GM21423 (cell line): Measurements from ENCODE around the gene ADPRS.

ENCODE experiments used
- ATAC-seq: cut with Tn5 transposase; IDR thresholded peaks from one replicate; pipeline ENCODE4 v1.9.1; 2021; ENCODE audit warnings: mild to moderate bottlenecking, moderate library complexity; ENCODE audit not compliant: unreplicated experiment

Gene ADPRS

GRCh38 chr1:36107394-36107793, 18.7 kb downstream of the ADPRS start:
- ATAC-seq: no peak

DNA sequence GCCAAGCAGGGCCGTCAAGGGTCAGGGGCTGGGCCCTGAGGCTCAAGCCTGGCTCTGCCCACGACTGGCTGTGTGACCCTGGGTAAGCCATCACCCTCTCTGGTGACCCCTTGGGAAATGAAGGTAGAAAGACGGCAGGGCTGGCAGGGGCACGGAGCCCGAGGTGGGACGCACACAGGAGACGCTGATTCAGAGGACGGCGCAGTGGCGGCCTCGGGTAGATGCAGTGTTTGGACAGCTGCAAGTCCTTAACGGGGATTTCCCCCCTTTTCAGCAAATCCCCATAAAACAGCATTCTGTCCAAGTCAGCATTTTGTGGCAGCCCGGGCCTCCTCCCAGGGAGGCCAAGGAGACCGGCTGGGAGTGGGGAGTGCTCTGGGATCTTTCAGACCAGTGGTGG, 19.6 kb downstream of the ADPRS start:
- ATAC-seq: no peak

DNA sequence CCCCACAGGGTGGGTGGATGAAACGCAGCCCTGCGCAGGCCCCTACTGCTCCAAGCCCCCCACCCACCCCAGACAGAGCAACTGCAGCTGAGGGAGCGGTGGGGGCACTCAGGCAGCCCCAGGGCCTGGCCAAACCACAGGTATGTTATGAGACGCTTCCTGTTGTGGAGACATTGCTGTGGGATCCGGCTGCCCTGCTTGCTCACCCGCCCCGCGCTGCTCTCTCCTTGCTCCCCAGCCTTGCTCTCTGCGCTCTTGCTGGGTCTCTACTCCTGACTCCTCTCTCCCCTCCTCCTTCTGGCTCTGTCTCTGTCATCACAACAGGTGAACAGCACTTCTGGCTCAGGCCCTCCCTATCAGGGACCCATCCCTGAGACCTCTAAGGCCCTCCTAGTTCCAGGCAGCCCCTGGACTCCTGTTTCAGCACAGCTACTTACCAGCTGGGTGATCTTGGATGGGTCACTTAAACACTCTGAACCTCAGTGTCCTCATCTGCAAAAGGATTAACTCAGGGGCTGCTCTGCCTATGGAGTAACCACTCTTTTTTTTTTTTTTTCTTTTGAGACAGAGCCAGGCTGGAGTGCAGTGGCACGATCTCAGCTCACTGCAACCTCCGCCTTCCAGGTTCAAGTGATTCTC, 20.5 kb downstream of the ADPRS start:
- no peak for ATAC-seq

GRCh38 chr1:36111151-36111550, 22.5 kb downstream of the ADPRS start:
- no peak for ATAC-seq

GRCh38 chr1:36112823-36113222, 24.1 kb downstream of the ADPRS start:
- ATAC-seq: no peak

DNA sequence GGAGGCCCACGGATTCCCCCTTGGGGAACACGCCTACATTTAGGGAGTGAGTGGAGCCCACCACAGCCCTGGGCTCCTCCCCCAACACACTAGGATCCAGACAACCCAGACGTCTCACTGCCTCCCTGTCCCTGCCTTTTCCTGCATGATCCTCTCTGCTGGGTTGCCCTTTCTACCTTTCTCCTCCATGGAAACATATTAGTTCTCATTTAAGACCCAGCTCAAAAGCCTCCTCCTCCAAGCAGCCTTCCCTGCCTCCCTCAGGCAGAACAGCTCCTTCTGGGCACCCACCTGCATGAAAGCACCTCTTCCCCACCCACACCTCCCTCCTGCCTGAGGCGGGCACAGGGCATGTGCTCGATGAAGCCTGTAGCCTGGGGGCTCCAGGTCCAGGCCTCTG, 25.7 kb downstream of the ADPRS start:
- no peak for ATAC-seq

DNA sequence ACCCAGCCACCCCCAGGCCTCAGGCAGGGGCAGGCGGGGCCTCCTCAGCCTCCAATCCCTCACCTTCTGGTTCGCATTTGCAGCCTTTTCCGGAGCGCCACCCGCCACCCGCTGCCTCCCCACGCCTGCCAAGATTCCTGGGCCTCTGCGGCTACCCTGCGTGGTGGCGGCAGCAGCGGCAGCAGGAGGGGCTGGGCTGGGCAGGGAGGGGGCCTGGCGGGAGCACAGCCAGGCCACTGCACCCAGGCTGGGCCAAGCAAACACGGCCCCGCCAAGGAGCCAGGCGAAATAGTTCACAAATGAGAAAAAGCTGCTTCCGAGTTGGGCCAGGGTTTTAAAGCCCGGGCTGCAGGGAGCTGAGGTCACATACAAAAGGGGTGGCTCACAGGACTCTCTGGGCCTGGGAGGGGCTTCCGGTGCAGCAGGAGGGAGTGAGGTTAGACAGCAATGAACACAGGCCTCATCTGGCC, 26.5 kb downstream of the ADPRS start:
- ATAC-seq: no peak

DNA sequence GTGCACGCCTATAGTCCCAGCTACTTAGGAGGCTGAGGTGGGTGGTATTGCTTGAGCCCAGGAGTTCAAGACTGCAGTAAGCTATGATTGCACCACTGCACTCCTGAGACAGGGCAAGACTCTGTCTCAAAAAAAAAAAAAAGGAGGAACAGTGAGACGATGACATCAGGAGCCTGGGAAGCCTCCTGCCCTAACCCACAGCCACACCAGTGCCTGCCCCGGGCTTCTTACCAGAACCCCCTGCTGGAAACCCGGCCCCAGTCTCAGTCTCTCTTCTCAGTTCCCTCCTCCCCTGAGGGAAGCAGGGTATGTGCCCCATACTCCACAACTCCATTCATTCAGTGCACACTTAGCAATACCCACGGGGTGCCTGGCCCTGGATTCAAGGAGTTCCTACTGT, 27.2 kb downstream of the ADPRS start:
- no peak for ATAC-seq

DNA sequence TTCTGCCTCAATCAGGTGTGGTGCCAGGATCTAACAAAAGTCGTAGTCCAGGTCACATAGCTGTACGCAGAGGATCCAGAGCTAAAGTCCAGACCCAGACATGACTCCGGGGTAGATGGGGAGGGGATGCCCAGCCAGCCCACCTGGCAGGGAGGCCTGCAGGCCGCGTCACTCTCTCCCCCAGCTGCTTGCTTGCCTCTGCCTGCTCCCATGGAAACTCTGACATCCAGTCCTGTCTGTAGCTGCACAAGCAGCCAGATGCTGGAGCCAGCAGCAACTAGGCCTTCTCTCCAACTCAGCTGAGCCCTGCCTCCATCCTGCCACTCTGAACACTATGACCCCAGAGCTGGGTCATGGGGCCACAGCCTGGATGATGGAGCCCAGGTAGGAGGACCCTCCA, 28.2 kb downstream of the ADPRS start:
- ATAC-seq: no peak

- no peak for ATAC-seq
Observed at GRCh38 chr1:36118447-36119204, 29.9 kb downstream of the ADPRS start.

- ATAC-seq: no peak
Observed at GRCh38 chr1:36119456-36119855, 30.8 kb downstream of the ADPRS start.

GRCh38 chr1:36122062-36123030, 33.7 kb downstream of the ADPRS start:
- ATAC-seq: no peak

DNA sequence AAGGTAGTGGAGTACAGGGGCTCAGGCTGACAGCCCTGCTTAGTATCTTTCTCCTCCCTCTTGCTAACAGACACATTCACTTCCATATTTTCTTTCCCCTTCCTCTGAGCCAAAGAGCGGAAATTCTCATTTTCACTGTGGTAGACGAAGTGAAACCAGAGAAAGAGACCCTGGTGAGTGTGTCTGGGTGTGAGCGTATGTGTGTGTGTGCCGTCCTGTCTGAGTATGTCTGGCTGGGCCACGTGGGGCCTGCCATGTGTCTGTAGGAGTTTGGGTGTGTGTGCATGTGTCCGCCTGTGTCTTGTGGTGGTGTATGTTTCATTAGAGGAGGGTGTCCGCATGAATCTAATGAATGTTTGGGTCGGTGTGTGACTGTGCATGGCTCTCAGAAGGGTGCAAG, 34.7 kb downstream of the ADPRS start:
- ATAC-seq: no peak

- ATAC-seq: no peak
Observed at GRCh38 chr1:36124404-36125128, 35.9 kb downstream of the ADPRS start.

GRCh38 chr1:36125129-36125991, 36.7 kb downstream of the ADPRS start, which contains the start of gene COL8A2:
Gene COL8A2, minus strand, starts transcription at chr1:36125222. Its CDS starts 24,980 bp downstream, at chr1:36100242.
- no peak for ATAC-seq

DNA sequence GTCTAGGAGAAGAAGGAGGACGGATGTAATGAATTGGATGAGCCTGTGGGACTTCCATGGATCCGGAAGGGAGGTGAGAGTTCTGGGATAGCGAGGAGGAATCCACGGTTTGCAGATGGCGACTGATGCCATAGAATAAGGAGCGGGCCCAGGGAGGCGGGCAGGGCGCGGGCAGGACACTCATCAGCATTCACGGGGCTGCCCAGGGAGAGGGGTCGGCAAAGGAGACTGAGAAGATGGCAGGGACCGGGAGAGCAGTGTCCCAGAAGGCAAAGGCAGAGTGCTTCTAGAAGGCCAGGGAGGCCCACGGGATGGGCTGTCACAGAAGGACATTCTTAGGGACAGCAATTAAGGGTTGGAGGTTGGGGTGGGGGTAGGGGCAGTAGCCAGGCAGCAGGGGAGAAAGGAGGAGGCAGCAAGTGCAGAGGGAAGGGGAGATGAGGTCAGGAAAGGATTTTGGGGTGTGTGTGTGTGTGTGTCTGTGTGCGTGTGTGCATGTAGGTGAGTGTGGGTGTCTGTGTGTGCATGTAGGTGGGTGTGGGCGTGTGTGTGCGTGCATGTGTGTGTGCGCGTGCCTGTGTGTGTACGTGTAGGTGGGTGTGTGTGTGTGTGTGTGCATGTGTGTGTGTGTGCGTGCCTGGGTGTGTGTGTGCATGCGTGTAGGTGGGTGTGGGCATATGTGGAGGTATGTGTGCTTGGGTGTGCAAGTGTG, 37.5 kb downstream of the ADPRS start:
- ATAC-seq: no peak

GRCh38 chr1:36126797-36127500, 38.3 kb downstream of the ADPRS start:
- ATAC-seq: no peak

GRCh38 chr1:36128126-36128904, 39.6 kb downstream of the ADPRS start:
- no peak for ATAC-seq
